Measurements from ENCODE around the gene PCGF2. TPM values are rescaled to one million over a fixed set of nuclear protein-coding genes. Genes with fewer than 3 reads are reported as not detected.
"Not testable (repeated sequence)": the region's sequence is repeated elsewhere in the genome, so short reads cannot be mapped to it uniquely, and the experiment has no call there.

The PCGF2 gene
- total RNA-seq, 1 donor from 2014 or later: 70.1 TPM

DNA sequence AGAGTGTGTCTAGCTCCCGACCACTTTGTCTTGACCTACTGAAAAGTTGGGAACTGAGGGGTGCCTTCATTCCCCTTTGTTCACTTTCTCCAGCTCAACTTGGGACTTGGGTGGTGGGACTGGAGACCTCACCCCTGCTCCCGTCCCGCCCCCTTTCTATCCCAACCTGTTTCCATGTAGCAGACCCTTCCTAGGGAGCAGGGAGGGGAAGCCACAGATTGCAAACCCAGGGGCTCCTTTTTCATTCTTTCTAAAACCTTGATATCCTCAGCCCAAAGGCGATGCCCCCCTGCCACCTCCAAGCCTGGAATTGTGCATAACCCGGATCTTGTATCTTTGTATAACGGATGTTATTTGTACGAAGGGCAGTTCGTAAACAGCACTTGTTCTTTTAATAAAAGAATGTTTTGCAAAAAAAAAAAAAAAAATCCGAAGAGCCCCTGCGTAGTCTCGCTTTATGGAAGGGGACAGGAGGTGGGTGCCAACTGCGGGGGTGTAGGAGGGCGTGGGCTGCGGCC is 18.7 kb downstream of the PCGF2 start:
- TF ChIP-seq, protein P1, sequence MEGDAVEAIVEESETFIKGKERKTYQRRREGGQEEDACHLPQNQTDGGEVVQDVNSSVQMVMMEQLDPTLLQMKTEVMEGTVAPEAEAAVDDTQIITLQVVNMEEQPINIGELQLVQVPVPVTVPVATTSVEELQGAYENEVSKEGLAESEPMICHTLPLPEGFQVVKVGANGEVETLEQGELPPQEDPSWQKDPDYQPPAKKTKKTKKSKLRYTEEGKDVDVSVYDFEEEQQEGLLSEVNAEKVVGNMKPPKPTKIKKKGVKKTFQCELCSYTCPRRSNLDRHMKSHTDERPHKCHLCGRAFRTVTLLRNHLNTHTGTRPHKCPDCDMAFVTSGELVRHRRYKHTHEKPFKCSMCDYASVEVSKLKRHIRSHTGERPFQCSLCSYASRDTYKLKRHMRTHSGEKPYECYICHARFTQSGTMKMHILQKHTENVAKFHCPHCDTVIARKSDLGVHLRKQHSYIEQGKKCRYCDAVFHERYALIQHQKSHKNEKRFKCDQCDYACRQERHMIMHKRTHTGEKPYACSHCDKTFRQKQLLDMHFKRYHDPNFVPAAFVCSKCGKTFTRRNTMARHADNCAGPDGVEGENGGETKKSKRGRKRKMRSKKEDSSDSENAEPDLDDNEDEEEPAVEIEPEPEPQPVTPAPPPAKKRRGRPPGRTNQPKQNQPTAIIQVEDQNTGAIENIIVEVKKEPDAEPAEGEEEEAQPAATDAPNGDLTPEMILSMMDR (IDR thresholded peaks at IDR 0.05; ENCODE audit: partially characterized antibody, unreplicated experiment): no peak
- peak overlapping the region; percentile 71 for H3K4me3 Mint-ChIP-seq (ENCODE audit: unreplicated experiment)
- no peak for DNase-seq
- no peaks in the 10 kb centered on the region for H3K36me3 Mint-ChIP-seq (ENCODE audit: unreplicated experiment)
- H3K27ac Mint-ChIP-seq (ENCODE audit: unreplicated experiment): no peak overlapping the region
- H3K27me3 Mint-ChIP-seq (ENCODE audit: unreplicated experiment): peaks cover 7% of the 10 kb centered on the region
- H3K9me3 Mint-ChIP-seq (ENCODE audit: unreplicated experiment): peaks cover 10% of the 10 kb centered on the region
- peaks cover 5% of the 10 kb centered on the region for H3K4me1 Mint-ChIP-seq (ENCODE audit: low read depth, unreplicated experiment)

GRCh38 chr17:38728290-38728831 is 19.8 kb downstream of the PCGF2 start:
- Mint-ChIP-seq H3K4me3 (ENCODE audit: unreplicated experiment) (no peak overlapping the region), H3K9me3 (ENCODE audit: unreplicated experiment) (peaks cover 12% of the 10 kb centered on the region), H3K27me3 (ENCODE audit: unreplicated experiment) (peaks cover 5% of the 10 kb centered on the region), H3K36me3 (ENCODE audit: unreplicated experiment) (no peaks in the 10 kb centered on the region), H3K27ac (ENCODE audit: unreplicated experiment) (no peak overlapping the region), H3K4me1 (ENCODE audit: low read depth, unreplicated experiment) (peaks cover 8% of the 10 kb centered on the region)
- TF ChIP-seq, protein P1 (IDR thresholded peaks at IDR 0.05; ENCODE audit: partially characterized antibody, unreplicated experiment): no peak
- no peak for DNase-seq

DNA sequence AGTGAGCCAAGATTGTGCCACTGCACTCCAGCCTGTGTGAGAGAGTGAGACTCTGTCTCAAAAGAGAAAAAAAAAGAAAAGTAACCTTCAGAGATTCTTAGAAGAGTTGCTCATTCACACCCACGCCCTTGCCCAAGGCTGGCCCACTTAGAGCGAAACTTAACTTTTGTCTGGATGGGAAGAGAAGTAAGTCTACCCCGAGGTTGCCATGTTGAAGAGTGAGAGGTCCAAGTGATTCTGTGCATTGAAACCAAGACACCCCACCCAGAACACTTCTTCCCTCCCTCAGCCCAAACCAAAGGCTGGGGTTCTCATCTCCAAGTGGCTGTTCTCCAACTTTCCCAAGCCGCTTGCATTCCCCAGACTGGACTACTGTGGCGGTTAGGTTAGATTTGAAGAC is 20.4 kb downstream of the PCGF2 start:
- Mint-ChIP-seq H3K36me3 (ENCODE audit: unreplicated experiment) (no peaks in the 10 kb centered on the region), H3K4me1 (ENCODE audit: low read depth, unreplicated experiment) (peaks cover 8% of the 10 kb centered on the region), H3K9me3 (ENCODE audit: unreplicated experiment) (peaks cover 11% of the 10 kb centered on the region), H3K27ac (ENCODE audit: unreplicated experiment) (no peak overlapping the region), H3K4me3 (ENCODE audit: unreplicated experiment) (no peak overlapping the region), H3K27me3 (ENCODE audit: unreplicated experiment) (peaks cover 5% of the 10 kb centered on the region)
- DNase-seq: no peak
- TF ChIP-seq, protein P1 (IDR thresholded peaks at IDR 0.05; ENCODE audit: partially characterized antibody, unreplicated experiment): no peak

DNA sequence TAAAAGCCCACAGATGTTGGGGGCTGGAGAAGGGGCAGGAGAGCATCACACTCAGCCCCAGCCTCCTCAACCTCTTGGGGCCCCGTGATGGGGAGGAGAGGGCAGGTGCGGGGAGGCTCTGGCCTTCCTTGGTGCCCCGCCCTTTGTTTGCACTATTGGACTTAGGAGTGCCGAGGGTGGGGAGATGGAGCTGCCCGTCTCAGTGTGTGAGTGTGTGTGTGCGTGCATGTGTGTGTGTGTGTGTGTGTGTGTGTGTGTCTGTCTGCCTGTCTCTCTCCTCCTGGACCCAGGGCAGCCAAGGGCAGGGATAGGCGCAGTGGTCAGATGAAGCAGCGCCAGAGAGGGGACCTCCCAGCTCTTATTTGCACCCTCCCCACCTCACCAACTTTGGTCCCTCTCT is 22.0 kb downstream of the PCGF2 start:
- not testable (repeated sequence) for H3K4me3 Mint-ChIP-seq (ENCODE audit: unreplicated experiment); H3K27ac Mint-ChIP-seq (ENCODE audit: unreplicated experiment)
- H3K4me1 Mint-ChIP-seq (ENCODE audit: low read depth, unreplicated experiment): peaks cover 11% of the 10 kb centered on the region

DNA sequence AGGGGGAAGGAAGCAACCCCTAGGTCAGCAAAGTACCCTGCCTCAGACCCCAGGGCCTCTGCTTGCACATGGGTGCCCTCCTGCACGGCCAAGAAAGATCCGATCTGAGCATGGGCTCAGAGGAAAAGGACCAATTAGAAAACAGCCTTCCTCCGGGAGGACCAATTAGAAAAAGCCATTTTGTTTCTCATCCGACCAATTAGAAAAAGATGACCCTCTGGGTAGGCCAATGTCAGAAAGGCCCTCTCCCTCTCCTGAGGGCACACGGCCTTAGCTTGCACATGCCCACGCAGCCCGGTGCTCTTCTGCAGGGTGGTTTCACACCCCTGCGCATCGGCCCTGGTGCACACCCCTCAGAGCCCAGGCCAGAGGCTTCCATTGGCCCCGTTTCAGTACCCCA is 23.1 kb downstream of the PCGF2 start:
- no peak for DNase-seq
- H3K4me3 Mint-ChIP-seq (ENCODE audit: unreplicated experiment): no peak overlapping the region
- H3K4me1 Mint-ChIP-seq (ENCODE audit: low read depth, unreplicated experiment): peaks cover 15% of the 10 kb centered on the region
- TF ChIP-seq, protein P1 (IDR thresholded peaks at IDR 0.05; ENCODE audit: partially characterized antibody, unreplicated experiment): no peak
- H3K36me3 Mint-ChIP-seq (ENCODE audit: unreplicated experiment): no peaks in the 10 kb centered on the region
- peaks cover 8% of the 10 kb centered on the region for H3K9me3 Mint-ChIP-seq (ENCODE audit: unreplicated experiment)
- peak overlapping the region; percentile 28 for H3K27ac Mint-ChIP-seq (ENCODE audit: unreplicated experiment)
- H3K27me3 Mint-ChIP-seq (ENCODE audit: unreplicated experiment): peaks cover 2% of the 10 kb centered on the region

More for the DNA sequence above, 22.0 kb downstream of the PCGF2 start:
- DNase-seq; H3K36me3 Mint-ChIP-seq (ENCODE audit: unreplicated experiment); H3K27me3 Mint-ChIP-seq (ENCODE audit: unreplicated experiment): not testable (repeated sequence)
- H3K9me3 Mint-ChIP-seq (ENCODE audit: unreplicated experiment): peaks cover 10% of the 10 kb centered on the region
